Bone marrow (tissue), 2 donors: ENCODE measurements around the gene BICD1.
"Not testable (repeated sequence)": the region's sequence is repeated elsewhere in the genome, so short reads cannot be mapped to it uniquely, and the experiment has no call there.

Source experiments
- DNase-seq, 2 donors: peaks; one replicate each; lab custom pipeline; 2025; lab: John Stamatoyannopoulos, UW

The BICD1 gene

GRCh38 chr12:32191445-32191844, 84.8 kb downstream of the BICD1 start:
- no peak for DNase-seq

GRCh38 chr12:32196250-32197198, 89.9 kb downstream of the BICD1 start:
- DNase-seq: no peak

- DNase-seq: no peak
Measured at GRCh38 chr12:32197421-32197820, 90.8 kb downstream of the BICD1 start.

GRCh38 chr12:32198555-32198954, 91.9 kb downstream of the BICD1 start:
- peak in 1 of 2 donors; percentile 11 for DNase-seq

- DNase-seq: no peak
Measured at GRCh38 chr12:32201096-32201495, 94.4 kb downstream of the BICD1 start.

GRCh38 chr12:32201976-32202375, 95.3 kb downstream of the BICD1 start:
- peak in 1 of 2 donors; percentile 6 for DNase-seq

GRCh38 chr12:32205731-32206130, 99.1 kb downstream of the BICD1 start:
- DNase-seq: no peak

GRCh38 chr12:32208355-32208754, 101.7 kb downstream of the BICD1 start:
- no peak for DNase-seq

- DNase-seq: peak in 1 of 2 donors; percentile 56
Measured at GRCh38 chr12:32211066-32211899, 104.6 kb downstream of the BICD1 start.

GRCh38 chr12:32211900-32212156, 105.2 kb downstream of the BICD1 start:
- no peak for DNase-seq

- DNase-seq: no peak
Measured at GRCh38 chr12:32214723-32215122, 108.1 kb downstream of the BICD1 start.

- DNase-seq: no peak
Measured at GRCh38 chr12:32217354-32218310, 111.0 kb downstream of the BICD1 start.

- no peak for DNase-seq
Measured at GRCh38 chr12:32223941-32224340, 117.3 kb downstream of the BICD1 start.

- DNase-seq: no peak
Measured at GRCh38 chr12:32226768-32227167, 120.1 kb downstream of the BICD1 start.

- no peak for DNase-seq
Measured at GRCh38 chr12:32229971-32230612, 123.4 kb downstream of the BICD1 start.

GRCh38 chr12:32230613-32230993, 124.0 kb downstream of the BICD1 start:
- no peak for DNase-seq

GRCh38 chr12:32231361-32231760, 124.7 kb downstream of the BICD1 start:
- not testable (repeated sequence) for DNase-seq

- DNase-seq: no peak
Measured at GRCh38 chr12:32233568-32233967, 126.9 kb downstream of the BICD1 start.

GRCh38 chr12:32235251-32235650, 128.6 kb downstream of the BICD1 start:
- DNase-seq: no peak

GRCh38 chr12:32240162-32240561, 133.5 kb downstream of the BICD1 start:
- DNase-seq: no peak

- DNase-seq: no peak
Measured at GRCh38 chr12:32240831-32241230, 134.2 kb downstream of the BICD1 start.
